OCI-M1 (cell line): ENCODE data around the gene CEP112.

Source experiments
- DNase-seq: peaks from one replicate; lab custom pipeline; 2025; lab: John Stamatoyannopoulos, UW

Gene CEP112

DNA sequence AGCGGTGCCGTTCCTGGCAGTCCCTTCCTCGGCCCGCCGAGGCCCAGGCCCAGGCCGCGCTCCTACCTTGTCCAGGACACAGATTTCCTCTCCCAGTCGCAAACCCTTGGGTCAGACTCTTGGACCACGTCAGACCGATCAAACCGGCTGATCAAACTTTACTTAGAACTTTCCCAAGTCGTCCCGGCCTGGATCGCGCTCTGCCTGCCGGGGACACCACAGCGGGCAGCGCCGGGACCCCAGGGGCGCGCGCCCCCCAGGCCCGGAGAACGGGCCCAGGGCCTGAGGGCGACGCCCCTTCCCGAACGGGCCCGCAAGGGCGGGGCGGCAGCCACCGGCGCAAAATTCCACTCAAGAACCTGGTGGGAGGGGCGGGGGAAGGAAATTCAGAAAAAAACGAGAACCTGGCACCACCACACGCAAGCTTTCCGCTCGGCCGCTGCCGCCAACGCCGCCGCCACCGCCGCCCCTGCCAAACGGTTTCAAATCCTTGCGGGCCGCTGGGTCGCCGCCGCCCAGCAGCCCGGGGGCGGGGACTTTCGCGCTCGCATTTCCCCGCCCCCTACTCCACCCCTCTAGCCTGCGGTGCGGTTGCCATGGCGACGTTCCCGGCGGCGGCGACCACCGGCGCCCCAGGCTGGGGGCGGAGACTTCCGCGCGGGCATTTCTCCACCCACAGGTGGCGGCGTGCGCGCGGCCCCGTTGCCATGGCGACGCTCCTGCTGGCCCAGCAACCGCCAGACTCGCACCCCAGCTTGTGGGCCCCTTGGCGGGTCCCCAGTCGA lies at the start of gene CEP112:
TSS of gene CEP112 (minus strand) at position 541 of the 785 bp plus-strand sequence.
- DNase-seq, result peak; percentile 61

DNA sequence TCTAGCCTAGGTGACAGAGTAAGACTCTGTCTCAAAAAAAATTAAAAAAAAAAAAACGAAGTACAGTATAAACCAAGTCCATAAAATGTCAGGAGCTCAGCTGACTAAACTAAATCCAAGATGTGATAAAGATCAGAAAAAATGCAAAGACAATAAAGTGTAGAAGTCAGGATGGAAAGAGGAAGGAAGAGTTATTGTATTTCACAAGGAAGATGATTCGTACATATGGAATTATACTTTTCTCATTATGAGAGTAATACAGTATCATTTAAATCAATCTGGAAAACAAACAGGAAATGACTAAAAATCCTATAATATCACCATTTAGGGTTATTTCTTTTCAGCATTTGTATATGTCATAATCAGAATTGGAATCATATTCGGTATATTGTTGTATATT lies 48.7 kb upstream of the CEP112 start:
- DNase-seq, result no peak

DNA sequence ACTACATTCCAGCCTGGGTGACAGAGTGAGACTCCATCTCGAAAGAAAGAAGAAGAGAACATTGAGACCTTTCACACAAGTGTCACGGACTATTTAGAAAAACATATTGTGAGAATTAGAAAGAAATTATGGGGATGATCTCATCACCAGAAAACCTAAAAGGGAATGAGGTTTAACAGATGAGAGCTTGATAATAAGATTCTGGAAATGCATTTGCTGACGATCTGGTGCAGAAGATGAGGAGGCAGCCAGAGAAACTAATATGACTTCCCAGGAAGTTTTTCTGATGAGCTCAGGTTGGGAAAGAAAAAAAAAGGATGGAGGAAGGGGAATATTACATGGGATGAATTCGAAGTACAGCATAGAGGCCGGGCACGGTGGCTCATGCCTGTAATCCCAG lies 48.1 kb upstream of the CEP112 start:
- DNase-seq, result no peak

DNA sequence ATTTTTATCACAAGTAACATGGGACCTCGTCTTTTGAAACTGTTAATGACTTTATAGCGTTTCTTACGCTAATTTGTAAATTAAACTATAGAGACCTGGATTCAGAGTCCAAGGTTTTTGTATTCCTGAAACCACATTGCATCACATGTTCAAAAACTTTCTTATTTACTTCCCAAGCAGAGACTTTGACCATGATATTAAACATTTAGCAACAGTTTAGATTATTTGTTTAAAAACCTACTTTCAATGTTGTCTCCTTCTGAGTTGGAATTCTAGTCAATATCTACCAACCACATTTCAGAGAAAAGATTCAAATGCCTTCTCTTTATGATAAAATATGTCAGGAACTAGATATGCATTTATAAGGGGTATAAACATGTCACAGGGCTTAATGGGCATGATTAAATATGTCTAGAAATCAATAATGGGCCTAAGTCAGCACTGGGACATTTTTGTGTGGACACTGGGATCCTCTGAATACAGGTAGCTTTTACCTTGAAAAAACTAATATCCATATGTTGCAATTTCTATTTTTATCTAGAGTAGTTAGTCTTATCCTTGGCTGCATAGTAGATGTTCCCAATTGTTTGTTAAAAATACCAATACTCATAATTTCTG lies 43.6 kb upstream of the CEP112 start:
- DNase-seq, result no peak

DNA sequence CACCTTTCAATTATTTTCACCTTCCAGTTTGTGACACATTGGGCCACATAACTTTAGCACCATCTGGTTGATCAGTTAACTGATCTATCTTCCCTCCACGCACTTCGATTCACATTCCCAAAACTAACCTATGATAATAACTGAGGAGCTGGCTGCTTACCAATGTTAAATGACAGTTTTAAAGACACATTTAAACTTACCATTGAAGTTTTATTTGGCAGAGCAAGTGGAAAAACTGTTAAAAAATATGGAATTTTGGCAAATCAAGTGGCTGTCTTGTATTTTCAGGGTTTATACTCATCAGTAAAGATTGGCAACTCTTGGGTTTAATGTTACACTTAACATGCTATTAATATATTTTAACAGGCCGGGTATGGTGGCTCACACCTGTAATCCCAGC lies 42.7 kb upstream of the CEP112 start:
- no peak for DNase-seq

DNA sequence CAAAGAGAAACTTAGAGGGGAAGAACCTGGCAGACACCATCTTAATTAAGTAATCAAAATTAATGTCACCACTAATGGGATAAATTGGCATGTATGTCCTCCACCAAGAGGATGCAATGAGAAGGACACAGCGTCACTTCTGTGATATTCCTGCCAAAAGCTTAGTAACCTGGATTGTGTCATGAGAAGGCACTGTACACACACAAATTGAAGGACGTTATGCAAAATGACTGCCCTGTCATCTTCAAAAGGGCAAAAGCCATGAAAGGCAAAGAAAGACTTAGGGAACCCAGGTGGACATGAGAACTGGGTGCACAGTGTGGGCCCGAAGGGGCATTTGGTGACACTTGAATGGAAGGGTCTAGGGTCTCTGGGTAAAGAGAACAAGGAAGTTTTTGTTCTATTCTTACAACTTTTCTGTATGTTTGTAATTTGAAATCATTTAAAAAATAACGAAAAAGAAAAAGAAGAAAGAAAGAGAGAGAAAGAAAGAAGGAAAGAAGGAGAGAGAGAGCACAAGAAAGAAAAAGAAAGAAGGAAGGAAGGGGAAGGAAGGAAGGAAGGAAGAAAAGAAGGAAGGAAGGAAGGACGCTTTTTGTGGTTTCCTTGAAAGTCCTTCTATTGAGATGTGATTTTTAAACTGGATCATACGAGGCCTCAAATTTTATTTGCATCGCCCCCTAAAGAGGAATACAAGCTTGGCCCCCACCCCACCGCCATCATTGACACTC lies 41.3 kb upstream of the CEP112 start:
- DNase-seq, result no peak

DNA sequence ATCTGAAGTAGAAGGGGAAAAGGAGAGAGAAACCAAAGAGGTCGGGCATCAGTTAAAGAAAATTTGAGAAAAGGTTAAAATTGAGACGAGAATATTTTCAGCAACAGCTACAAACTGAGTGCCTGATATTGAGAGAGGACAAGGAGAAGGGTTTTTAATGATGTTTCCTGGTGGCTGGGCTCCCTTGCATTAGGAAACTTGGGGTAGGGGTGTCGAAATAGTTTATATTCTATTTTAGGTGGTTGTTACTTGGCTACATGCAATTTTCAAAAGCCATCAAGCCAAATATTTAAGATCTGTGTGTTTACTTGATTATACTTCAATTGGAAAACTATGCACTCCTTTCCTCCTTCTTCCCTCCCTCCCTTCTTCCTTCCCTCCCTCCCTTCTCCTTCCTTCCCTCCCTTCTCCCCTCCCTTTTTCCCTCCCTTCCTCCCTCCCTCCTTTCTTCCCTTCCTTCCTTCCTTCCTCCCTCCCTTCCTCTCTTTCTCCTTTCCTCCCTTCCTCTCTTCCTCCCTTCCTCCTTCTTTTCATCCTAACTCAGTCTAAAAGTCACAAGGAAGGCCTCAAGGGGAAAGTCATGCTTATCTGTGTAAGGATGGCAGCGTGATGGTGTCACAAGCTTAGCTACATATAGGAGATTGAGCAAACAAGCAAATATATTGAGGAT lies 39.1 kb upstream of the CEP112 start:
- DNase-seq, result no peak

DNA sequence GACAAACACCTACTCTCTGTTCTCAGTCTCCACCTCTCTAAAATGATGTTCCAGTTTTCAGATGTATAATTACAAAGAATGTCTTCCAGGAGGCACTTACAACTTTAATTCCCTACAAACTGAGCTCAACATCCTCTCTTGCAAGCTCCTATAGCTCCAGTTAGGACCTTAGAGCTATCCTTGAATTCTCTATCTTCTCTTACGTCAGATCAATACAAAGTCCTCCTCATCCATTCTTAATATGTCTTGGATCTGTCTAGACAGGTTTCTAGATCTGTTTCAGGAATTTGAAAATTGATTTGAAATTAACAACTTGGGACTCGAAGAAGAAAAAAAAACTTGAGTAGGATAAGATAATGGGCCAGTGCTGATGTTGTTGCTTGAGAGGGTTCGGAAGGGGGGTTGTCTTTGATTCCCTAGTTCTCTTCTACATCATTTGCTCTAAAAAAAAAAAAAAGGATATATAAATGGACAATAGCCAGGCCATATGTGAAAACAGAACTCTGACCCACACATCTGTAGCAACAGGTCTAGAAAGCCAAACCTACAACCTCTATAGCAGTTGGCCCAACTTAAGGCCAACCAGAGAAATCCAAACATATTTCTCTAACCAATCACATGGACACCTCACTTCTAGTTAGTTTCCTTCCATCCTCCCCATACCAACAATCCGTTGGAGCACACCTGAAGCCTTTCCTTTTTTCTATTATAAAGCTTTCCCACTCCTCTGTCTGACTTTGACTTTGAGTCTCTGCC lies 38.0 kb upstream of the CEP112 start:
- DNase-seq, result no peak

DNA sequence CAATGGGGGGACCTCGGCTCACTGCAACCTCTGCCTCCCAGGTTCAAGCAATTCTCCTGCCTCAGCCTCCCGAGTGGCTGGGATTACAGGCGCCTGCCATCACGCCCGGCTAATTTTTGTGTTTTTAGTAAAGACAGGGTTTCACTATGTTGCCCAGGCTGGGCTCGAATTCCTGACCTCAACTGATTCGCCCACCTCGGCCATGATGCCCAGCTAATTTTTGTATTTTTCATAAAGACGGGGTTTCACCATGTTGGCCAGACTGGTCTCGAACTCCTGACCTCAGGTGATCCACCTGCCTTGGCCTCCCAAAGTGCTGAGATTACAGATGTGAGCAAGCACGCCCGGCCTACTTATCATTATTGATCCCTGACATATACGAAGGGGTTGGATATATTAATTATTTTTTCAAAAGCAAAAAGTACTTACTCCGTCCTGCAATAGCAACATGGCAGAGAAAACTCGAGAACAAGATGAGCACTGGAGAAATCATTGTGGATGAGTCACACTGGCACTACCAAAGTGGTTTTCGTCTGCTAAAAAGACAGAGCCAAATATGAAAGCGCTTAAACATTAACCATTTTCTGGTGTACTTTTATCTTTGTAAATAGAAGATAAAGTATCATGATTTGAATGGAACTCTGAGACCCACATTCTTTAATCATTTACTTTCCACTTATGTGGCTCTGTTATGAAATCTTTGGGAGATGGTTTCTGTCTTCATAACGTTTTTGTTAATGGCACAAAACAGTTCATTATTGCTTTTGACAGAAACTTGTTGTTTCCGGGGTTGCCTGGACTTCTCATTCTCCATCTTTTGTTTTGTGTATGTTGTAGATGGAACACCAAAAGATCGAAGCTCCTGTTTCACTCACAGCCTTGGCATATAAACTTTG lies 37.2 kb upstream of the CEP112 start, which contains the start of gene APOH:
TSS of gene APOH (minus strand) at position 529 of the 896 bp plus-strand sequence. CDS start at position 493, 36 bp downstream.
- no peak for DNase-seq

DNA sequence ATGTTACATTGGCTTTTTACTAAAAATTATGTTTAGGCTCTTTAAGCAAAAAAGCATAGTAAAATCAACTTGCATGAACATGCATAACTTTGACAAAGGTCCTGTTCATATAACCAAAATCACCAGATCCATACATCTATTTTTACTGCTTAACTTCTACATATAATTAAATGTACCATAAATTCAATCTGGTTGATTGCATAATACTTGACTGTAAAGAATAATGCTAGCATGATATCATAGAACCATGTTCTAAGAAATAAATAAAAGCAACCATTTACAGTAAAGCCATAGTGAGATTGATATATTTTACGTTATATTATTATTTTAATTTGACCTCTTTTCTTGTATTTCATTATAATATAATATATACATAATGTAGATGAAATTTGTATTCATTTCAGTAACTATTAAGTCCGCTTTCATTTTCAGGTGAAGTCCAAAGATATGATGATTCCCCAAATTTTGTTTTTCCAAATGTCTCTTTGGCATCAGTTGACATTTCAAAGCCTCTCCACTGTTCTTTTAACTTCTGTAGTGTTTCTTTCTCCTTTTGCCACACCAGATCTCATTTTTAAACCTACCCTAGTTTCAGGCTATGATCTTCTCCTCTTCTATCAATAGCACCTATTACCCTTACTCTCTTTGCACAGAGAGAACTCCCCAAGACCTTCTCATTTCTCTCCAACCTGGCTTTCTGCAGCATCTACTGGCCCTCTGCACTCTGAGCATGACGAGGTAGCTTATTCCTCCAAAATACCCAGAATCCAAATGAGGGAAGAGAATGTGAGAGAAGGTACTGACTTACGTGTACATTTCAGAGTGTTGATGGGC lies 35.5 kb upstream of the CEP112 start:
- no peak for DNase-seq

DNA sequence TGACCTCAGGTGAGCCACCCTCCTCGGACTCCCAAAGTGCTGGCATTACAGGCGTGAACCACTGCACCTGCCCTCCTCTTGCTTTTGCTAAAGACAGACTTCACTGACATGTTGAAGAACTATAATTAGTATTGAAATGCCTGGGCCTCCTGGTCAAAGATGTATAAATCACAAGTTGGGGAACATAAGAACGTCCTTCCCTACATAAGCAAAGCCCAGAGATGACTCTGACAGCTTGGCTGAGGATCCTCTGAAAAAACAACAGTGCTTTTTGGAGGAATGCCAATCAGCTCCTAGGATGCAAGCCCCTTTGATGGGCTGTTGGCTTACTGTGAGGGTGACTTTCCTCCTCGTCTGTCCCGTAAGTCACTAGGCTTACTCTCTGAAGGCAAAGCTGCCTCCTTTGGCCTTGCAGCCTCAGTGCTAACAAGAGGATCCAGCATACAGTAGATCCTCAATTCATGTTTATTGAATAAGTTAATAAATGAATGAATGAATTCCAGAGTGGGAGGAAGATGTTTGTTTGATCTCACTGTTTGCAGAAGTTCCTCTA lies 30.9 kb upstream of the CEP112 start:
- no peak for DNase-seq

DNA sequence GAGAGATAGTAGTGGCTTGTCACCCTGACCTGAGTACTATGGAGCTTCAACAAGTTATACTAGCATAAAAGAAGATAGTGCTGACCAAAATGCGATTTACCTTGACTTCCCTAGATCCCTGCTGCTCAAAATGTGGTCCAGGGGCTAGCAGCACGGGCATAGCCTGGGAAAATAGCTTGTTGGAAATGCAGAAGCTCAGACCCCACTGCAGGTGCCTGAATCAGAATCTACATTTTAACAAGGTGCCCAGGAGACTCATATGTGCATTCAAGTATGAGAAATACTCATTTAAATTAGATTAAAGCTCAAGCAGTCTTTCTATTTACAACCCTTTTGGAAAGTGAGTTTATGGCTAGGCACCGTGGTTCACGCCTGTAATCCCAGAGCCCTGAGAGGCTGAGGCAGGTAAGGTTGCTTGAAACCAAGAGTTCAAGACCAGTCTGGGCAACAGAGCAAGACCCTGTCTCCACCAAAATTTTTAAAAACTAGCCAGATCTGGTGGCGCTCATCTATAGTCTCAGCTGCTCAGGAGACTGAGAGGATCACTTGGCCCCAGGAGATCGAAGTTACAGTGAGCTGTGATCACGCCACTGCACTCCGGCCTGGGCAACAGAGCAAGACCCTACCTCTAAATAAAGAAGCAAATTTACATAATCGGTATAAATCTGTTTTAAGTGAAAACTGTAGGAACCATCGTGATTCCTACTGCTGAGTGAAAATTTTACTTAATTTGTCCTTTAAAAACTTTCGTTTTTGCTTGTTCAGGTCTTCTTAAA lies 30.0 kb upstream of the CEP112 start:
- no peak for DNase-seq

DNA sequence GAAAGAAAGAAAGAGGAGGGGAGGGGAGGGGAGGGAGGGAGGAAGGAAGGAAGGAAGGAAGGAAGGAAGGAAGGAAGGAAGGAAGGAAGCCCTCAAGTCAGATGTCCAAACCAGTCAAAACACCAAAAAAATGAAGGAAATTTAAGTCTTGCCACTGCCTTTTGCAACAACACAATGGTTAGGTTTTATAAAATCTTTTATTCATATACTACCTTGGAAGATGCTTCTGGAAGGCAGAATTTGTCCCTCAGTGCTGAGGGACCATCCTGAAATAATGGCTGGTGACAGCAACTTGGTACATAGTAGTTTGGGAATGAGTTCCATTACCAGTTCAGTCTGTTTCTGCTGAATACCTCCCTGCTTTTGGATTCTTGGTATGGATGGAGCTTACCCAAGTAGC lies 29.4 kb upstream of the CEP112 start:
- no peak for DNase-seq

DNA sequence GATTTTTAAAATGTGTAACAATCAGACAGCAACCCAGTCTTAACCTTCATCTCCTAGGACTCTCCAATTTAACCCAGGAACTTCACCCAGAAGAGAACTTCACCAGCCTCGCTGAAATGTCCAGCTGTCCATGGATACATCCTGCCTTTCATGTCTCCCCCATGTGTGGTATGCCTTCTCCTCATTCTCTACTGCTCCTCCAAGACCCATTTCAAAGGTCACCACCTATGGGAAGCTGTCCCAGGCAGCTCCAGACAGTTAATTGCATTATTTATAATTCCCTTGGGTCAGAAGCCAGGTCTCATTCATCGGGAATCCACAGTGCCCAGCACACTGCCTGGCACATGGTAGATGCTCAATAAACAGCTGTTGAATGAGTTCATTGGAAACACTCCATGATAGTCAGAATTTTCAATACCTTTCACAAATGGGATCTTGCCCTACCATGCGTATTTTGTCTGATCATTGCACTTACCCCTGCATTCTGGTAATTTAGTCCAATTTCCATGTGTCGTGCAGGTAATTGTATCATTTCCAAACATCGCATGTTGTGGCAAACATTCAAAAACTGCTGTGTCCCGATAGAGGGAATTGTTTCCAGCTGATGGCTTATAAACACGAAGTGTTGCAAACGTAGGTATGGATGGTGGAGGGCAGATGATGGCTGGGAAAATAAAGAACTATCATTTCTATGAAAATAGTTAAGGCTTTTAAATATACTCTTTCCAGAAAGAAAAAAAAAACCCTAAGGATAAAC lies 28.3 kb upstream of the CEP112 start:
- no peak for DNase-seq

DNA sequence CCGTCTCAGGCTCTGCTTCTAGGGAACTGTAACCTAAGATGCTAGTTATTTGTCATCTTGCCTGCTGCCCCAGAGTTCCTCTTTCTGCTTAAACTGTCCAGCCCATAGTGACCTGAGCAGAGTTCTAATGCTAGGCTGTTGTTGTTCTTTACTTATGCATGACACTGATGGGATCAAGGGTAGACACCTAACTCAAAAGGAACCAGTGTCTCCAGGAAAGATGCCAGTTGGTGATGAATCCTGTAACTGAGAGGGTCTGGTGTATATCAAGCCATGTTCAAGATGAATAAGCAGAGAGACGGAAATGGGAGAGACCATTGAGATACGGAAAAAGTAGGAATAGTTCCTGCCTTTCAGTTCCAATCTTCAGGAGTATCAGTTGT lies 23.6 kb upstream of the CEP112 start:
- DNase-seq, result no peak

DNA sequence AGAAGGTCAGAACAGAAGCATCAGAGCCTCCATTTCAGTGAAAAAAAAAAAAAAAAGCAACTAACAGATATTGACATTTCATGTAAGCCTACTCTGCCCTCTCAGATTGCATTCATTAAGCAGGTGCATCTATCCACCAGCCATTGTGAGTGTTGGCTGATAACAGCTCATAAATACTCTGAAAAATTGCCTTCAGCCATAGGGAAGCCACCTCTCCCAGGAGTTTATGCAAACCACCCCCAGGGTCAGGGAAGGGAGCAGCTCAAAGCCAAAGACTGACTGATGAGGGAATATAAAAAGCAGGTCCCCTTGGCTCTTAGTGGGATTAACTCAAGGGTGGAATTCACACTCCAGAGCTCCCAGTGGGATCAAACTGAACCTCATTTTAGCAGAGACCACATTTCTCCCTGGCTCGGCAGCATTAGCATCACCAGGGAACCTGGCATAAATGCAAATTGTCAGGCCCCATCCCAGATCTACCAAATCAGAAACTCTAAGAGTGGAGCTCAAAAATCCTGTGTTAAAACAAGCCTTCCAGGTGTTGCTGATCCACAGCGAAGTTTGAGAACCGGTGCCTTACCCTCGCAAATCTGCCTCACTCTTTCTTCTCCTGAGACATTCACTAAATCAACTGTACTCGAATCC lies 23.1 kb upstream of the CEP112 start:
- DNase-seq, result no peak

DNA sequence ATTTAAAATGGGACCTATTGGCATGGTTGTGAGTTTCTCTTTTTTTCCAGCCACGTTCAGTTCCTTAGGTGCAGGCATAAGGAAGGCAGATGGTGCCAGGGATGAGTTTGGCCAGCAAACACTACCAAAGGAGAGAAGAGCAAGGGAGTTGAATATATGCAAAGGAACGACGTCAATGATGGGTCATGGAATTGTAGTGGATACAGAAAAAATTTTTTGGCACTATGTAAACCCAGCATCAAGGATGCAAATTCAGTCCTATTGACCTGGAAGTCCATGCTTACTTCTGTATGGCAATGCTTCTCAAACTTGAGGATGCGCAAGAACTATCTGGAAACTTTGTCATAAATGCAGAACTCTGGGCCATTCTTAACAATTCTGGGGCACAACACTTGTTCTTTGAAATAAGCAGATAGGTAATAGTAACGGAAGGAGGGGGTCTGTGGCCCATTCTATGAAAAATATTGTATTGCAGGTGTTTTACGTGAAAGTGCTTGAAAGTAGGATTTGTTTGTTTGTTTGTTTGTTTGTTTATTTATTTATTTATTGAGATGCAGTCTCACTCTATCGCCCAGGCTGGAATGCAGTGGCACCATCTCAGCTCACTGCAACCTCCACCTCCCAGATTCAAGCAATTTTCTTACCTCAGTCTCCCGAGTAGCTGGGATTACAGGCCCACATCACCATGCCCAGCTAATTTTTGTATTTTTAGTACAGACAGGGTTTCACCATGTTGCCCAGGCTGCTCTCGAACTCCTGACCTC lies 19.3 kb upstream of the CEP112 start:
- DNase-seq, result no peak
